Hepatocyte (in vitro differentiated cells): ENCODE results near the gene SDC4.

Experiments used
- EZH2 ChIP-seq: fragments of 200-600 bp; sonication (generic); IDR thresholded peaks from 2 replicates; pipeline ENCODE4 v1.6.1; 2016; ENCODE audit warnings: antibody characterized with exemption, mild to moderate bottlenecking, borderline replicate concordance
- EZH2phosphoT487 ChIP-seq: fragments of 200-600 bp; sonication (generic); IDR thresholded peaks from one replicate; pipeline ENCODE4 v1.6.1; 2018; ENCODE audit warnings: antibody characterized with exemption, mild to moderate bottlenecking, low read depth, moderate library complexity; ENCODE audit not compliant: unreplicated experiment, severe bottlenecking
- TF ChIP-seq, protein P1 (sequence below): fragments of 200-600 bp; sonication (generic); IDR thresholded peaks from 2 replicates; pipeline ENCODE4 v1.5.1; 2016; ENCODE audit warnings: antibody characterized with exemption, mild to moderate bottlenecking; ENCODE audit not compliant: poor library complexity

- TF ChIP-seq EZH2 (no peak), EZH2phosphoT487 (no peak)
- TF ChIP-seq, protein P1, sequence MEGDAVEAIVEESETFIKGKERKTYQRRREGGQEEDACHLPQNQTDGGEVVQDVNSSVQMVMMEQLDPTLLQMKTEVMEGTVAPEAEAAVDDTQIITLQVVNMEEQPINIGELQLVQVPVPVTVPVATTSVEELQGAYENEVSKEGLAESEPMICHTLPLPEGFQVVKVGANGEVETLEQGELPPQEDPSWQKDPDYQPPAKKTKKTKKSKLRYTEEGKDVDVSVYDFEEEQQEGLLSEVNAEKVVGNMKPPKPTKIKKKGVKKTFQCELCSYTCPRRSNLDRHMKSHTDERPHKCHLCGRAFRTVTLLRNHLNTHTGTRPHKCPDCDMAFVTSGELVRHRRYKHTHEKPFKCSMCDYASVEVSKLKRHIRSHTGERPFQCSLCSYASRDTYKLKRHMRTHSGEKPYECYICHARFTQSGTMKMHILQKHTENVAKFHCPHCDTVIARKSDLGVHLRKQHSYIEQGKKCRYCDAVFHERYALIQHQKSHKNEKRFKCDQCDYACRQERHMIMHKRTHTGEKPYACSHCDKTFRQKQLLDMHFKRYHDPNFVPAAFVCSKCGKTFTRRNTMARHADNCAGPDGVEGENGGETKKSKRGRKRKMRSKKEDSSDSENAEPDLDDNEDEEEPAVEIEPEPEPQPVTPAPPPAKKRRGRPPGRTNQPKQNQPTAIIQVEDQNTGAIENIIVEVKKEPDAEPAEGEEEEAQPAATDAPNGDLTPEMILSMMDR: no peak
These were observed 46.2 kb upstream of the SDC4 start for GRCh38 chr20:45394221-45395113.
